Mesothelial cell of epicardium (in vitro differentiated cells): ENCODE data around the gene LRP5. TPM values are rescaled to one million over a fixed set of nuclear protein-coding genes. Genes with fewer than 3 reads are reported as not detected.
A peak's percentile ranks its signal among the peaks of the same experiment; 100 is the strongest.

Experiments used
- DNase-seq, 2 experiments: peaks; one replicate each; pipeline ENCODE4 v3.0.0; 2021; ENCODE audit warnings: low spot score in 2 of 2; ENCODE audit not compliant: unreplicated experiment in 2 of 2
- H3K27ac Mint-ChIP-seq: 2 replicates; pipeline ENCODE4 v1.8.0; 2021; ENCODE audit warnings: mixed read lengths
- H3K27me3 Mint-ChIP-seq: 2 replicates; pipeline ENCODE4 v1.8.0; 2021; ENCODE audit warnings: low read depth, mixed read lengths
- H3K36me3 Mint-ChIP-seq: 2 replicates; pipeline ENCODE4 v1.8.0; 2021; ENCODE audit warnings: mixed read lengths
- H3K4me1 Mint-ChIP-seq: 2 replicates; pipeline ENCODE4 v1.8.0; 2021; ENCODE audit warnings: mixed read lengths
- H3K4me3 Mint-ChIP-seq: 2 replicates; pipeline ENCODE4 v1.8.0; 2021; ENCODE audit warnings: mild to moderate bottlenecking, moderate library complexity, mixed read lengths
- H3K9me3 Mint-ChIP-seq: 2 replicates; pipeline ENCODE4 v1.8.0; 2021; ENCODE audit warnings: mixed read lengths
- total RNA-seq: library from RNA; stranded (reverse); gene quantifications from 3 replicates; pipeline ENCODE4 v1.2.1, GENCODE V29; 2021
- TF ChIP-seq, protein P1 (sequence below): fragments of 200-600 bp; sonication (generic); IDR thresholded peaks from one replicate; pipeline ENCODE4 v1.5.0; 2021; ENCODE audit warnings: antibody characterized with exemption; ENCODE audit not compliant: unreplicated experiment

Gene LRP5
- total RNA-seq, 1 donor from 2014 or later: 72.5 TPM

GRCh38 chr11:68373815-68374501 is 61.6 kb downstream of the LRP5 start:
- no peak for DNase-seq
- Mint-ChIP-seq H3K27ac (peak overlapping the region; percentile 92), H3K4me1 (peaks cover 47% of the 10 kb centered on the region), H3K36me3 (peaks cover 15% of the 10 kb centered on the region), H3K27me3 (no peaks in the 10 kb centered on the region), H3K9me3 (no peaks in the 10 kb centered on the region), H3K4me3 (peak overlapping the region; percentile 46)
- TF ChIP-seq, protein P1, sequence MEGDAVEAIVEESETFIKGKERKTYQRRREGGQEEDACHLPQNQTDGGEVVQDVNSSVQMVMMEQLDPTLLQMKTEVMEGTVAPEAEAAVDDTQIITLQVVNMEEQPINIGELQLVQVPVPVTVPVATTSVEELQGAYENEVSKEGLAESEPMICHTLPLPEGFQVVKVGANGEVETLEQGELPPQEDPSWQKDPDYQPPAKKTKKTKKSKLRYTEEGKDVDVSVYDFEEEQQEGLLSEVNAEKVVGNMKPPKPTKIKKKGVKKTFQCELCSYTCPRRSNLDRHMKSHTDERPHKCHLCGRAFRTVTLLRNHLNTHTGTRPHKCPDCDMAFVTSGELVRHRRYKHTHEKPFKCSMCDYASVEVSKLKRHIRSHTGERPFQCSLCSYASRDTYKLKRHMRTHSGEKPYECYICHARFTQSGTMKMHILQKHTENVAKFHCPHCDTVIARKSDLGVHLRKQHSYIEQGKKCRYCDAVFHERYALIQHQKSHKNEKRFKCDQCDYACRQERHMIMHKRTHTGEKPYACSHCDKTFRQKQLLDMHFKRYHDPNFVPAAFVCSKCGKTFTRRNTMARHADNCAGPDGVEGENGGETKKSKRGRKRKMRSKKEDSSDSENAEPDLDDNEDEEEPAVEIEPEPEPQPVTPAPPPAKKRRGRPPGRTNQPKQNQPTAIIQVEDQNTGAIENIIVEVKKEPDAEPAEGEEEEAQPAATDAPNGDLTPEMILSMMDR: no peak

DNA sequence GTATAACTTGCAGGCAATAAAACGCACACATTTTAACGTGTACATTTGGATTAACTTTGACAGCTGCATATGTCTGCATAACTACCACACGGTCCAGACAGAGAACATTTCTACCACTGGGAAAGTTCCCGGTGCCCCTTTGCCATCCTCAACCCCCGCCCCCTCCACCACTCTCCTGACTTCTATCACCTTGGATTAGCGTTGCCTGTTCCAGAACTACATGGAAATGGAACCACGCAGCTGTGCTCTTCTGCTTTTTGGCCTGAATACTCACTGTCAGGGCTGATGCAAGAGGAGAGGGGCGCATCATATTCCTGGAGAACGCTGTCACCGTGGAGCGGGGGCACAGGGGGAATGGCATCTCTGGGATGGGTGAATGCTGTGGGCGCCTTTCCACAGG is 62.1 kb downstream of the LRP5 start:
- Mint-ChIP-seq H3K27me3 (no peaks in the 10 kb centered on the region), H3K4me1 (peaks cover 44% of the 10 kb centered on the region), H3K9me3 (no peaks in the 10 kb centered on the region), H3K4me3 (no peak overlapping the region), H3K36me3 (peaks cover 12% of the 10 kb centered on the region), H3K27ac (peak overlapping the region; percentile 92)
- TF ChIP-seq, protein P1: no peak
- no peak for DNase-seq

- H3K27ac Mint-ChIP-seq: peak overlapping the region; percentile 56
Measured at GRCh38 chr11:68375337-68375736, 62.9 kb downstream of the LRP5 start.

DNA sequence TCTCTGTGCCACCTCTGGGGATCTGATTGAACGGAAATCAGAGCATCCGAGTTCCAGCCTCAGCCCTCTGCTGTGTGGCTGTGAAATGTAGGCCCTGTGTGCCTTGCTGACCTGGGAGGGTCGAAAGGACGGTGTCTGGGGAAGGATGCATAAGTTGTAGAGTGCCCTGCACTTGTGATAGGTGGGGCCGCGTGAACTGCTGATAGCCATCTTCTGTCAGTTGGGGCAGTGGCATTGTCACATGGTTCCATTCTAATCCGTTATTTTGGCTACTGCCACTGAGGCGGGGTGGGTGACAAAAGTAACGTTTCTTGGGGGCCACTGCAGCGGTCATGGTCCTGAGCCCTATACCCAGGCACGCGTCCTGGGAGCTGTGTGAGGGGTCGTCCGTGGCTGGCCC is 63.4 kb downstream of the LRP5 start:
- no peak for DNase-seq
- TF ChIP-seq, protein P1: no peak
- Mint-ChIP-seq H3K9me3 (no peaks in the 10 kb centered on the region), H3K27ac (no peak overlapping the region), H3K27me3 (no peaks in the 10 kb centered on the region), H3K36me3 (peaks cover 12% of the 10 kb centered on the region), H3K4me3 (no peak overlapping the region), H3K4me1 (peaks cover 36% of the 10 kb centered on the region)

More at GRCh38 chr11:68375337-68375736, 62.9 kb downstream of the LRP5 start:
- H3K36me3 Mint-ChIP-seq: peaks cover 12% of the 10 kb centered on the region
- H3K4me1 Mint-ChIP-seq: peaks cover 39% of the 10 kb centered on the region
- TF ChIP-seq, protein P1: no peak
- H3K27me3 Mint-ChIP-seq: no peaks in the 10 kb centered on the region
- no peaks in the 10 kb centered on the region for H3K9me3 Mint-ChIP-seq
- DNase-seq: no peak
- H3K4me3 Mint-ChIP-seq: no peak overlapping the region

- no peaks in the 10 kb centered on the region for H3K27me3 Mint-ChIP-seq
- DNase-seq: no peak
- no peaks in the 10 kb centered on the region for H3K9me3 Mint-ChIP-seq
- H3K36me3 Mint-ChIP-seq: peaks cover 2% of the 10 kb centered on the region
- H3K27ac Mint-ChIP-seq: no peak overlapping the region
- no peak overlapping the region for H3K4me3 Mint-ChIP-seq
- TF ChIP-seq, protein P1: no peak
- H3K4me1 Mint-ChIP-seq: peaks cover 30% of the 10 kb centered on the region
Measured at GRCh38 chr11:68377389-68377795, 65.0 kb downstream of the LRP5 start.
